Psoas muscle (tissue), 8 donors: ENCODE results near the gene ZCCHC7. TPM values are rescaled to one million over a fixed set of nuclear protein-coding genes. Genes with fewer than 3 reads are reported as not detected.
"Not testable (repeated sequence)": the region's sequence is repeated elsewhere in the genome, so short reads cannot be mapped to it uniquely, and the experiment has no call there.

Experiments
- ATAC-seq, 4 donors: fragments of 200-7000 bp; cut with Tn5 transposase; one replicate each; pipeline ENCODE4 v1.9.1; 2020; ENCODE audit warnings: moderate library complexity in 3 of 4, mild to moderate bottlenecking in 2 of 4
- DNase-seq, 2 donors: peaks; one replicate each; pipeline ENCODE4 v3.0.0-alpha.2; 2020
- H3K27ac ChIP-seq: fragments of 200-600 bp; one replicate; pipeline ENCODE4 v1.8.0; 2022
- H3K27me3 ChIP-seq, 3 donors: fragments of 200-600 bp in 1 of 3; one replicate each; pipeline versions ENCODE4 v1.6.1 to v1.8.0; 2013 to 2022; ENCODE audit warnings: low read length in 2 of 3, mild to moderate bottlenecking in 2 of 3, moderate library complexity in 1 of 3; ENCODE audit not compliant: insufficient read depth in 3 of 3
- H3K36me3 ChIP-seq, 2 donors: fragments of 200-600 bp in 1 of 2; one replicate each; pipeline versions ENCODE4 v1.6.1 to v1.8.0; 2013 to 2022; ENCODE audit warnings: low read depth in 1 of 2, mild to moderate bottlenecking in 1 of 2, moderate library complexity in 1 of 2; ENCODE audit not compliant: insufficient read depth in 1 of 2
- H3K4me1 ChIP-seq: fragments of 200-600 bp; one replicate; pipeline ENCODE4 v1.8.0; 2022
- H3K4me3 ChIP-seq: fragments of 200-600 bp; one replicate; pipeline ENCODE4 v1.8.0; 2022; ENCODE audit warnings: mild to moderate bottlenecking
- H3K9me3 ChIP-seq: fragments of 200-600 bp; one replicate; pipeline ENCODE4 v1.8.0; 2022
- WGBS, 3 donors: extraction: QIAGEN DNeasy Blood & Tissue Kit; methylation state at CpG; one replicate each; pipeline versions ENCODE4 v1.1.6 to v1.1.7; 2013; 5-methylcytosine and 5-hydroxymethylcytosine counted together
- intact Hi-C, 2 donors: fragments of 100-400 bp; cut with DNase I; formaldehyde crosslinking; loops; one replicate each; pipeline versions ENCODE4 v1.11.0 to v1.14.2; 2022
- polyA plus RNA-seq, 3 donors: library from polyadenylated mRNA; stranded (reverse); fragments of 200-250 nt; gene quantifications; one replicate each; pipeline ENCODE4 v1.2.3, GENCODE V29; 2013
- total RNA-seq, 4 donors: library from RNA; stranded (reverse); fragmentation: NEBNext Ultra II Directional in 2 of 4; extraction: Animal tissue kit (Norgen Biotek cat#: 25700) in 2 of 4; gene quantifications; one replicate each; pipeline versions ENCODE4 v1.2.1 to v1.2.4, GENCODE V29; 2021 to 2023
- TF ChIP-seq, protein P1 (sequence below): fragments of 200-600 bp; IDR thresholded peaks from one replicate; pipeline ENCODE4 v1.8.0; 2022; ENCODE audit warnings: antibody characterized with exemption
- donor health status: healthy with polysubstance abuse.
- donor health status: DM: no; HTN: no; CAD: no; lungs with moderate emphysema.
- donor health status: Bipolar disorder and iron deficiency.
- donor health status: healthy.
- donor health status: DM: yes; HTN: yes; CAD: no.
- donor health status: DM: no; HTN: no; CAD: no.
- donor health status: DM: no; HTN: no; CAD: no.
- donor health status: DM: yes; HTN: yes; CAD: no.

ZCCHC7 gene
- total and polyA plus RNA-seq, 7 donors, result 6.2 to 10.3 (median 7.3) TPM

DNA sequence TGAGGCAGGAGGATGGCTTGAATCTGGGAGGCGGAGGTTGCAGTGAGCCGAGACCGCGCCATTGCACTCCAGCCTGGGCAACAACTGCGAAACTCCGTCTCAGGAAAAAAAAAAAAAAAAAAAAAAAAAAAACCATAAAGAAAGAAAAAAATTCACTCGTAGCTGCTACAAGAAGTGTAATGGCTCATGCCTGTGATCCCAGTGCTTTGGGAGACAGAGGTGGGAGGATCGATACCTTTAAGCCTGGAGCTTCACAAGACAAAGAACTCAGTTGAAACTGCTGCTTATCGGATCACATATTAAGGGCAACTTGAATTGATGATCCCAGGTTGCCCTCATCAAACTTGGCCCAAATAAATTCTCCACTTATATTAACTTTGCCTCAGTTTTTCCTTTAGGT is 1.0 kb upstream of the ZCCHC7 start:
- intact Hi-C loops, result no loop called here
- DNase-seq, result no peak

DNA sequence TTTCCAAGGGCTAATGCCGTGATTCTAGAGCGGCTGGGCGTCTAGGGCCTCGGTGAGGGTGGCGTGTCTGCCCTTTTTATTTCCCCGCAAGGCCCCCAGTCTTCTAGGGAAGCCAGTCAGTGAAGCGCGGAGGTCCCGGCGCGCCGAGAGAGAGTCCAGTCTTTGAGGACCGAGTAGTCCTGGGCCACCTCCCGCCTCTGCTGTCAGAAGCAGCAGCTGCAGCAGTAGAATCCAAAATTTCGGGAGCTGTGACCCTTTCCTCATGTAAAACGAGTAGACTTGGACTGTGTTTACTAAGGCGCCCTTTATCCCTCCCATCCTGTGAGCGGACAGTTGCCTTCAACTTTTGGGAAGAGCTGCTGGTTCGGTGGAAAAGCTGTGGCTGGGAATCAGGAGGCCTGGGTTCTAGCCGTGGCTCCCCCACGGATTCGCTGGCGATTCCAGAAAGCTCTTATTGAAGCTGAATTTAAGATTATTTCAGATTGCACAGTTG is 515 bp downstream of the ZCCHC7 start:
- not testable (repeated sequence) for H3K36me3 ChIP-seq, H3K27me3 ChIP-seq, DNase-seq, H3K4me1 ChIP-seq, H3K9me3 ChIP-seq
- WGBS, 3 donors, result 0 to 1% (median 0%) methylated on average over 23 of the region's 23 CpGs
- peak overlapping the region; percentile 86 for H3K4me3 ChIP-seq
- peak overlapping the region; percentile 95 for H3K27ac ChIP-seq
- intact Hi-C loops, result loop anchor here (2.0 to 5.0 kb wide), 2 partner anchors 40 to 44 kb away; no protein-coding TSS in a partner anchor
- ATAC-seq, result peak; percentile 23 to 59 (median 42)

More for the DNA sequence above, 1.0 kb upstream of the ZCCHC7 start:
- TF ChIP-seq, protein P1, sequence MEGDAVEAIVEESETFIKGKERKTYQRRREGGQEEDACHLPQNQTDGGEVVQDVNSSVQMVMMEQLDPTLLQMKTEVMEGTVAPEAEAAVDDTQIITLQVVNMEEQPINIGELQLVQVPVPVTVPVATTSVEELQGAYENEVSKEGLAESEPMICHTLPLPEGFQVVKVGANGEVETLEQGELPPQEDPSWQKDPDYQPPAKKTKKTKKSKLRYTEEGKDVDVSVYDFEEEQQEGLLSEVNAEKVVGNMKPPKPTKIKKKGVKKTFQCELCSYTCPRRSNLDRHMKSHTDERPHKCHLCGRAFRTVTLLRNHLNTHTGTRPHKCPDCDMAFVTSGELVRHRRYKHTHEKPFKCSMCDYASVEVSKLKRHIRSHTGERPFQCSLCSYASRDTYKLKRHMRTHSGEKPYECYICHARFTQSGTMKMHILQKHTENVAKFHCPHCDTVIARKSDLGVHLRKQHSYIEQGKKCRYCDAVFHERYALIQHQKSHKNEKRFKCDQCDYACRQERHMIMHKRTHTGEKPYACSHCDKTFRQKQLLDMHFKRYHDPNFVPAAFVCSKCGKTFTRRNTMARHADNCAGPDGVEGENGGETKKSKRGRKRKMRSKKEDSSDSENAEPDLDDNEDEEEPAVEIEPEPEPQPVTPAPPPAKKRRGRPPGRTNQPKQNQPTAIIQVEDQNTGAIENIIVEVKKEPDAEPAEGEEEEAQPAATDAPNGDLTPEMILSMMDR, result no peak
- Histone ChIP-seq H3K4me1 (peaks cover 8% of the 10 kb centered on the region), H3K36me3 (no peaks in the 10 kb centered on the region), H3K27me3 (no peaks in the 10 kb centered on the region), H3K4me3 (peak overlapping the region; percentile 86), H3K27ac (no peak overlapping the region), H3K9me3 (no peaks in the 10 kb centered on the region)
- WGBS, 3 donors, result 96 to 100% (median 99%) methylated on average over 9 of the region's 9 CpGs
- ATAC-seq, result no peak

DNA sequence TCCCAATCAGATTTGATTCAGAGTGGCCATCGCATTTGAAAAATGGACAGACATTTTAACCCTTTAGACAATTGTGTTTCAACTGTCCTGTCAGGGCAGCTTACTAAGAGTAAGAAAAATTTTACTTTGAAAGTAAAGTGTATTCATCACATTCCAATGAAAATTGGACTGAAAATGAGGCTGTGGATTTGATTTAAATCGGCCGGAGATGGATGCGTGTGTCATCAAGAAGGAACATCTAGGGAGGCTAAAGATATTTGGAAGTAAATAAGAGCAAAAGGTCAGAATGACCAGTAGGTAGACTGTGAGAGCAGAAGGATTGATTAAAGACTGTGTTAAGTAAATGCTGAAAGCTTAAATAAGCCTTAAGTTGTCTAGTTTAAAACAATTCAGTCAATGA is 1.5 kb downstream of the ZCCHC7 start:
- 45 to 66% (median 47%) methylated on average over 4 of the region's 4 CpGs for WGBS, 3 donors

DNA sequence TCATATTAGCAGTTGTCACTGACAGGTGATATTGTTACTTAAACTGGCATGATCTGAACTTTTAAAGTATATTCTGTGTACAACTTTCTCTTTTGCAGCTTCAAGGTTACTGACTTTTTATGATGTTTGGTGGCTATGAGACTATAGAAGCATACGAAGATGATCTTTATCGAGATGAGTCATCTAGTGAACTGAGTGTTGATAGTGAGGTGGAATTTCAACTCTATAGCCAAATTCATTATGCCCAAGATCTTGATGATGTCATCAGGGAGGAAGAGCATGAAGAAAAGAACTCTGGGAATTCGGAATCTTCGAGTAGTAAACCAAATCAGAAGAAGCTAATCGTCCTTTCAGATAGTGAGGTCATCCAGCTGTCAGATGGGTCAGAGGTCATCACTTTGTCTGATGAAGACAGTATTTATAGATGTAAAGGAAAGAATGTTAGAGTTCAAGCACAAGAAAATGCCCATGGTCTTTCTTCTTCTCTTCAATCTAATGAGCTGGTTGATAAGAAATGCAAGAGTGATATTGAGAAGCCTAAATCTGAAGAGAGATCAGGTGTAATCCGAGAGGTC is 5.9 kb downstream of the ZCCHC7 start:
- ATAC-seq (no peak), DNase-seq (no peak)
- TF ChIP-seq, protein P1, result no peak
- intact Hi-C loops, result no loop called here
- Histone ChIP-seq H3K27me3 (no peaks in the 10 kb centered on the region), H3K4me1 (peaks cover 8% of the 10 kb centered on the region), H3K27ac (no peak overlapping the region), H3K36me3 (peaks cover 0 to 26% of the 10 kb centered on the region in 2 donors), H3K9me3 (no peaks in the 10 kb centered on the region), H3K4me3 (no peak overlapping the region)
- whole genome bisulfite sequencing, 3 donors, result 79 to 86% (median 85%) methylated on average over 6 of the region's 6 CpGs

More for the DNA sequence above, 1.5 kb downstream of the ZCCHC7 start:
- Histone ChIP-seq H3K27ac (no peak overlapping the region), H3K4me1 (peaks cover 8% of the 10 kb centered on the region), H3K27me3 (no peaks in the 10 kb centered on the region), H3K9me3 (no peaks in the 10 kb centered on the region), H3K36me3 (peaks cover 0 to 6% of the 10 kb centered on the region in 2 donors), H3K4me3 (peak overlapping the region; percentile 86)
- ATAC-seq, result no peak
- intact Hi-C loops, result loop anchor here (2.0 to 5.0 kb wide), 2 partner anchors 41 to 45 kb away; no protein-coding TSS in a partner anchor
- TF ChIP-seq, protein P1, result no peak
- no peak for DNase-seq

DNA sequence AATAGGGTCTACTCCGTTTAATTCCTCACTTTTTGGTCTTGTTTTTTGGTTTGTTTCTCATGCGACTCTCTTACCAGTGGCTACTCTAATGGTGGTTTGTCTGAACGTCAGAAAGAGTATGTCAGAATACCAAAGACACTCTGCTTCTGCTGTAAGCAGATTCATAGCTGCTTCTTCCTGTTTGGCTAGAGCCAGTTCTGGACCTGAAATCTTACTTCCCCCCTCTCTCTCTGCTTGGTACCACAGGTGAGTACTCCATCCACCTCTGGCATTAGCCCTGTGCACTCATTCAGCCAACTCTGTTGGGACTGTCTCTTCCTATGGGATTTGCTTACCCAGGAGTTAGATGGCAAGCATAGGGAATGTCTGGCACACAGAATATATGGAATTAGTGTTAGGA is 6.6 kb downstream of the ZCCHC7 start:
- TF ChIP-seq, protein P1, result no peak
- Histone ChIP-seq H3K4me1 (peaks cover 6% of the 10 kb centered on the region), H3K27ac (no peak overlapping the region), H3K4me3 (no peak overlapping the region), H3K27me3 (no peaks in the 10 kb centered on the region), H3K36me3 (peaks cover 0 to 26% of the 10 kb centered on the region in 2 donors), H3K9me3 (no peaks in the 10 kb centered on the region)
- DNase-seq, result no peak
- WGBS, 3 donors, result 88 to 95% (median 93%) methylated on average over 3 of the region's 3 CpGs
- intact Hi-C loops, result no loop called here
- ATAC-seq, result no peak
